Kidney glomerular epithelial cell (primary cell): ENCODE data around the gene PCDHGB2.
"Not testable (repeated sequence)": the region's sequence is repeated elsewhere in the genome, so short reads cannot be mapped to it uniquely, and the experiment has no call there.

Source experiments
- DNase-seq: peaks from one replicate; lab custom pipeline; 2025; lab: John Stamatoyannopoulos, UW

PCDHGB2 gene

GRCh38 chr5:141384471-141385267, 24.9 kb downstream of the PCDHGB2 start:
- no peak for DNase-seq

DNA sequence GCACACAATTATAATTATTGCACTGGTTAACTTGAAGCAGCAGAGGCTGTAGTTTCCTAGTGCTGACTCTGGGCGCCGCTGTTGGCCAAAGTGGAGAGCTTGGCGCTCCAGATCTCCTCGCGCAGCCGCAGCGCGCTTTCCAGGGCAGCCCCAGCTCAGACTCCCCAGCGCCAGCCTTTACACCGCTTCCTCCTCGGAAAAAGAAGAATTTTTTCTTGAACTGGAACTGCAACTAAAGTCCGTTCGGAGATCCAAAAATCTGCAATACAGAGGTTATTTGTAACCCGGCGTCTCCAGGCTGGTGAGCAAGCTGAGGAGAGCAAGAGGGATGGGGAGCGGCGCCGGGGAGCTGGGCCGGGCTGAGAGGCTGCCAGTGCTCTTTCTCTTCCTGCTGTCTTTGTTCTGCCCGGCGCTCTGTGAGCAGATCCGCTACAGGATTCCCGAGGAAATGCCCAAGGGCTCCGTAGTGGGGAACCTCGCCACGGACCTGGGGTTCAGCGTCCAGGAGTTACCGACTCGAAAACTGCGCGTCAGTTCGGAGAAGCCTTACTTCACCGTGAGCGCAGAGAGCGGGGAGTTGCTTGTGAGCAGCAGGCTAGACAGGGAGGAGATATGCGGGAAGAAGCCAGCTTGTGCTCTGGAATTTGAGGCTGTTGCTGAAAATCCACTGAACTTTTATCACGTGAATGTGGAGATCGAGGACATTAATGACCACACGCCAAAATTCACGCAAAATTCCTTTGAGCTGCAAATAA, 27.9 kb downstream of the PCDHGB2 start, which contains the start of gene PCDHGB4:
TSS of gene PCDHGB4 (plus strand) at position 142 of the 755 bp plus-strand sequence. CDS start at position 329, 187 bp downstream.
- DNase-seq = not testable (repeated sequence)

- DNase-seq = no peak
Measured at GRCh38 chr5:141388661-141389060, 28.9 kb downstream of the PCDHGB2 start.

DNA sequence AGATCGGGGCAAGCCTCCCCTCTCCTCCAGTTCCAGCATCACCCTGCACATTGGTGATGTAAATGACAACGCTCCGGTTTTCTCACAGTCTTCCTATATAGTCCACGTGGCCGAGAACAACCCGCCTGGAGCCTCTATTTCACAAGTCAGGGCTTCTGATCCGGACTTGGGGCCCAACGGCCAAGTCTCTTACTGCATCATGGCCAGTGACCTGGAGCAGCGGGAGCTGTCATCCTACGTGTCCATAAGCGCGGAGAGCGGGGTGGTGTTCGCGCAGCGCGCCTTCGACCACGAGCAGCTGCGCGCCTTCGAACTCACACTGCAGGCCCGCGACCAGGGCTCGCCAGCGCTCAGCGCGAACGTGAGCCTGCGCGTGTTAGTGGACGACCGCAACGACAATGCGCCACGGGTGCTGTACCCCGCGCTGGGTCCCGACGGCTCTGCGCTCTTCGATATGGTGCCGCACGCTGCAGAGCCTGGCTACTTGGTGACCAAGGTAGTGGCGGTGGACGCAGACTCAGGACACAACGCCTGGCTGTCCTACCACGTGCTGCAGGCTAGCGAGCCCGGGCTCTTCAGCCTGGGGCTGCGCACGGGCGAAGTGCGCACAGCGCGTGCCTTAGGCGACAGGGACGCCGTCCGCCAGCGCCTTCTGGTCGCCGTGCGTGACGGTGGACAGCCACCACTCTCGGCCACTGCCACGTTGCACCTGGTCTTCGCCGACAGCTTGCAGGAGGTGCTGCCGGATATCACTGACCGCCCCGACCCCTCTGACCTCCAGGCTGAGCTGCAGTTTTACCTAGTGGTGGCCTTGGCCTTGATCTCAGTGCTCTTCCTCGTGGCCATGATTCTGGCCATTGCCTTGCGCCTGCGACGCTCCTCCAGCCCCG, 29.6 kb downstream of the PCDHGB2 start:
- no peak for DNase-seq

GRCh38 chr5:141392429-141393198, 32.8 kb downstream of the PCDHGB2 start, which contains the start of gene PCDHGA8:
Gene PCDHGA8, plus strand, starts transcription at chr5:141392633. Its CDS starts 181 bp downstream, at chr5:141392814.
- DNase-seq = no peak

DNA sequence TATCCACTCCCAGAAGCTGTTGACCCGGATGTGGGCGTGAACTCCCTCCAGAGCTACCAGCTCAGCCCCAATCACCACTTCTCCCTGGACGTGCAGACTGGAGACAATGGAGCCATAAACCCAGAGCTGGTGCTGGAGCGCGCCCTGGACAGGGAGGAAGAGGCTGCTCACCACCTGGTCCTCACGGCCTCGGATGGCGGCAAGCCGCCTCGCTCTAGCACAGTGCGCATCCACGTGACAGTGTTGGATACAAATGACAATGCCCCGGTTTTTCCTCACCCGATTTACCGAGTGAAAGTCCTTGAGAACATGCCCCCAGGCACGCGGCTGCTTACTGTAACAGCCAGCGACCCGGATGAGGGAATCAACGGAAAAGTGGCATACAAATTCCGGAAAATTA, 33.5 kb downstream of the PCDHGB2 start:
- DNase-seq = no peak

DNA sequence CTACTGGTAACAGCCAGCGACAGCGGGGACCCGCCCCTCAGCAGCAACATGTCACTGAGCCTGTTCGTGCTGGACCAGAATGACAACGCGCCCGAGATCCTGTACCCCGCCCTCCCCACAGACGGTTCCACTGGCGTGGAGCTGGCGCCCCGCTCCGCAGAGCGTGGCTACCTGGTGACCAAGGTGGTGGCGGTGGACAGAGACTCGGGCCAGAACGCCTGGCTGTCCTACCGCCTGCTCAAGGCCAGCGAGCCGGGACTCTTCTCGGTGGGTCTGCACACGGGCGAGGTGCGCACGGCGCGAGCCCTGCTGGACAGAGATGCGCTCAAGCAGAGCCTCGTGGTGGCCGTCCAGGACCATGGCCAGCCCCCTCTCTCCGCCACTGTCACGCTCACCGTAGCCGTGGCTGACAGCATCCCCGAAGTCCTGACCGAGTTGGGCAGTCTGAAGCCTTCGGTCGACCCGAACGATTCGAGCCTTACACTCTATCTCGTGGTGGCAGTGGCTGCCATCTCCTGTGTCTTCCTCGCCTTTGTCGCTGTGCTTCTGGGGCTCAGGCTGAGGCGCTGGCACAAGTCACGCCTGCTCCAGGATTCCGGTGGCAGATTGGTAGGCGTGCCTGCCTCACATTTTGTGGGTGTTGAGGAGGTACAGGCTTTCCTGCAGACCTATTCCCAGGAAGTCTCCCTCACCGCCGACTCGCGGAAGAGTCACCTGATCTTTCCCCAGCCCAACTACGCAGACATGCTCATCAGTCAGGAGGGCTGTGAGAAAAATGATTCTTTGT, 34.8 kb downstream of the PCDHGB2 start:
- DNase-seq = not testable (repeated sequence)

DNA sequence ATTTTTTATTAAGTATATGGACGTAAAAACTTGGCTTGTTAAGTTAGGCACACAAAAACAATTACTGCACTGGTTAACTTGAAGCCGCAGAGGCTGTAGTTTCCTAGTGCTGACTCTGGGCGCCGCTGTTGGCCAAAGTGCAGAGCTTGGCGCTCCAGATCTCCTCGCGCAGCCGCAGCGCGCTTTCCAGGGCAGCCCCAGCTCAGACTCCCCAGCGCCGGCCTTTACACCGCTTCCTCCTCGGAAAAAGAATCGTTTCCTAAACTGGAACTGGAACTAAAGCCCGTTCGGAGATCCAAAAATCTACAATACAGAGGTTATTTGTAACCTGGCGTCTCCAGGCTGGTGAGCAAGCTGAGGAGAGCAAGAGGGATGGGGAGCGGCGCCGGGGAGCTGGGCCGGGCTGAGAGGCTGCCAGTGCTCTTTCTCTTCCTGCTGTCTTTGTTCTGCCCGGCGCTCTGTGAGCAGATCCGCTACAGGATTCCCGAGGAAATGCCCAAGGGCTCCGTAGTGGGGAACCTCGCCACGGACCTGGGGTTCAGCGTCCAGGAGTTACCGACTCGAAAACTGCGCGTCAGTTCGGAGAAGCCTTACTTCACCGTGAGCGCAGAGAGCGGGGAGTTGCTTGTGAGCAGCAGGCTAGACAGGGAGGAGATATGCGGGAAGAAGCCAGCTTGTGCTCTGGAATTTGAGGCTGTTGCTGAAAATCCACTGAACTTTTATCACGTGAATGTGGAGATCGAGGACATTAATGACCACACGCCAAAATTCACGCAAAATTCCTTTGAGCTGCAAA, 38.2 kb downstream of the PCDHGB2 start, which contains the start of gene PCDHGB5:
TSS of gene PCDHGB5 (plus strand) at position 192 of the 796 bp plus-strand sequence. CDS start at position 373, 181 bp downstream.
- peak; percentile 44 for DNase-seq

DNA sequence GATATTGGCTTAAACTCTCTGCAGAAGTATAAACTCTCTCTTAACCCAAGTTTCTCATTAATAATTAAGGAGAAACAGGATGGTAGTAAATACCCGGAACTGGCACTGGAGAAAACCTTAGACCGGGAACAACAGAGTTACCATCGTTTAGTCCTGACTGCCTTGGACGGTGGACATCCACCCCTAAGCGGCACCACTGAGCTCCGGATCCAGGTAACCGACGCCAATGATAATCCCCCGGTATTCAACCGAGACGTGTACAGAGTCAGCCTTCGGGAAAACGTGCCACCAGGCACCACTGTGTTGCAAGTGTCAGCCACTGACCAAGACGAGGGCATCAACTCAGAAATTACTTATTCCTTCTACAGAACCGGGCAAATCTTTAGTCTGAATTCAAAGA, 38.8 kb downstream of the PCDHGB2 start:
- no peak for DNase-seq

DNA sequence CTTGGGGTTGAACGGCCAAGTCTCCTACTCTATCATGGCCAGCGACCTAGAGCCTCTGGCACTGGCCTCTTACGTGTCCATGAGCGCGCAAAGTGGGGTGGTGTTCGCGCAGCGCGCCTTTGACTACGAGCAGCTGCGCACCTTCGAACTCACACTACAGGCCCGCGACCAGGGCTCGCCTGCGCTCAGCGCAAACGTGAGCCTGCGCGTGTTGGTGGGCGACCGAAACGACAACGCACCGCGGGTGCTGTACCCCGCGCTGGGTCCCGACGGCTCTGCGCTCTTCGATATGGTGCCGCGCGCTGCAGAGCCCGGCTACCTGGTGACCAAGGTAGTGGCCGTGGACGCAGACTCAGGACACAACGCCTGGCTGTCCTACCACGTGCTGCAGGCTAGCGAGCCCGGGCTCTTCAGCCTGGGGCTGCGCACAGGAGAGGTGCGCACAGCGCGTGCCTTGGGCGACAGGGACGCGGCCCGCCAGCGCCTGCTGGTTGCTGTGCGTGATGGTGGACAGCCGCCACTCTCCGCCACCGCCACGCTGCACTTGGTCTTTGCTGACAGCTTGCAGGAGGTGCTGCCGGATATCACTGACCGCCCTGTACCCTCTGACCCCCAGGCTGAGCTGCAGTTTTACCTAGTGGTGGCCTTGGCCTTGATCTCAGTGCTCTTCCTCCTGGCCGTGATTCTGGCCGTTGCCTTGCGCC, 39.9 kb downstream of the PCDHGB2 start:
- no peak for DNase-seq

GRCh38 chr5:141402553-141403243, 42.9 kb downstream of the PCDHGB2 start, which contains the start of gene PCDHGA9:
Gene PCDHGA9, plus strand, starts transcription at chr5:141402778. Its CDS starts 175 bp downstream, at chr5:141402953.
- DNase-seq = no peak

GRCh38 chr5:141403387-141403786, 43.6 kb downstream of the PCDHGB2 start:
- no peak for DNase-seq

GRCh38 chr5:141407790-141408505, 48.2 kb downstream of the PCDHGB2 start, which contains the start of gene PCDHGB6:
Gene PCDHGB6, plus strand, starts transcription at chr5:141408021. Its CDS starts 182 bp downstream, at chr5:141408203.
- DNase-seq = not testable (repeated sequence)

DNA sequence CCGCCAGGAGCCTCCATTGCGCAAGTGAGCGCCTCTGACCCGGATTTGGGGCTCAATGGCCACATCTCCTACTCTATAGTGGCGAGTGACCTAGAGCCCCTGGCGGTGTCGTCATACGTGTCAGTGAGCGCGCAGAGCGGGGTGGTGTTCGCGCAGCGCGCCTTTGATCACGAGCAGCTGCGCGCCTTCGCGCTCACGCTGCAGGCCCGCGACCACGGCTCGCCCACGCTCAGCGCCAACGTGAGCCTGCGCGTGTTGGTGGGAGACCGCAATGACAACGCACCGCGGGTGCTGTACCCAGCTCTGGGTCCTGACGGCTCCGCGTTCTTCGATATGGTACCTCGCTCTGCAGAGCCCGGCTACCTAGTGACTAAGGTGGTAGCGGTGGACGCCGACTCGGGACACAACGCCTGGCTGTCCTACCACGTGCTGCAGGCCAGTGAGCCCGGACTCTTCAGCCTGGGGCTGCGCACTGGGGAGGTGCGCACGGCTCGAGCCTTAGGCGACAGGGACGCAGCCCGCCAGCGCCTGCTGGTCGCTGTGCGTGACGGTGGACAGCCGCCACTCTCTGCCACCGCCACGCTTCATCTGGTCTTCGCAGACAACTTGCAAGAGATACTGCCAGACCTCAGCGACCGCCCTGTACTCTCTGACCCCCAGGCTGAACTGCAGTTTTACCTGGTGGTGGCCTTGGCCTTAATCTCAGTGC, 50.0 kb downstream of the PCDHGB2 start:
- no peak for DNase-seq

DNA sequence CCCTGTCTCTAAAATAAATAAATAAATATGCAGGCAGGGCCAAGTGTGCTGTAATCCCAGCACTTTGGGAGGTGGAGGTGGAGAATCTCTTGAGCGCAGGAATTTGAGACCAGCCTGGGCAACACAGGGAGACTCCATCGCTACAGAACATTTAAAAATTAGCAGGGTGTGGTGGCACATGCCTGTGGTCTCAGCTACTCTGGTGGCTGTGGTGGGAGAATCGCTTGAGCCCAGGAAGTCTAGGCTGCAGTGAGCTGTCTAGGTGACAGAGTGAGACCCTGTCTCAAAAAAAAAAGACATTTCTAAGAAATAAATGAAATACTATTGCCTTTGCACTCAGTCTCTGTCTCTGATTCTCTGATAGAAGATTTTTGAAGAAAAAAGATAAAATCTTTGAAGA, 51.8 kb downstream of the PCDHGB2 start:
- no peak for DNase-seq
